SH-SY5Y (cell line): ENCODE data around the gene TERT.

Source experiments
- GATA2 ChIP-seq: IDR thresholded peaks from 2 replicates; pipeline ENCODE4 v1.6.1; 2011; ENCODE audit warnings: mild to moderate bottlenecking, low read depth, low read length
- GATA3 ChIP-seq: IDR thresholded peaks from 2 replicates; pipeline ENCODE4 v1.6.1; 2011; ENCODE audit warnings: low read depth, mild to moderate bottlenecking, low read length, moderate library complexity

- TF ChIP-seq GATA2: no peak
- TF ChIP-seq GATA3: no peak
Observed at GRCh38 chr5:1244255-1244654, 50.6 kb downstream of the TERT start.
